RKO (cell line): Measurements from ENCODE around the gene CRTC3.
A peak's percentile ranks its signal among the peaks of the same experiment; 100 is the strongest.
"Not testable (repeated sequence)": the region's sequence is repeated elsewhere in the genome, so short reads cannot be mapped to it uniquely, and the experiment has no call there.

Experiments used
- DNase-seq: peaks from one replicate; pipeline ENCODE4 v3.0.0-alpha.2; 2016; ENCODE audit warnings: low spot score

CRTC3 gene

DNA sequence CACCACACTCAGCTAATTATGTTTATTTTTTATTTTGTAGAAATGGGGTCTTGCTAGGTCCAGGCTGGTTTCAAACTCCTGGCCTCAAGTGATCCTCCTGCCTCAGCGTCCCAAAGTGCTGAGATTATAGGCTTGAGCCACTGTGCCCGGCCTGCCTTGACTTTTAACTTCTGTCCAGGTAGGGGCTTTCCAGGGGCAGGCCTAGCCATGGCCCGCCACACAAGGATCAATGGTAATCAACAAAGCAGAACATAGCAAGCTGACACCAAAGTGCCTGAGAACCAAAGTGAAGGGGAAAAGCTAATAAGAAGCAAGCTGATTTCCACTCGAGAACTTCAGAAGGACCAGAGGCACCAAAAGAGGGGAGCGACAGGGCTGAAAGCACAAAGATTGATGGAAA, 9.4 kb upstream of the CRTC3 start:
- no peak for DNase-seq

DNA sequence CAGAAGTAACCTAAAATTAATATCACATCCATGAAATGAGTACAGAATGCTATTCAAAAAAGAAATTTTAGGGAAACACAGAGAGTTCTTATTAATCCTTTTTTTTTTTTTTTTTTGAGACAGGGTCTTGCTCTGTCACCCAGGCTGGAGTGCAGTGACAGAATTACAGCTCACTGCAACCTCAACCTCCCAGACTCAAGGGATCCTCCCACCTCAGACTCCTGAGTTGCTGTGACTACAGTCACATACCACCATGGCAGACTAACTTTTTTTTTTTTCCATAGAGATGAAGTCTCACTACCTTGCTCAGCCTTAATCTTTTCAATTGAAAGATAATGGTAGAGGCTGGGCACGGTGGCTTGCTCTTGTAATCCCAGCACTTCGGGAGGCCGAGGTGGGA, 6.3 kb upstream of the CRTC3 start:
- no peak for DNase-seq

DNA sequence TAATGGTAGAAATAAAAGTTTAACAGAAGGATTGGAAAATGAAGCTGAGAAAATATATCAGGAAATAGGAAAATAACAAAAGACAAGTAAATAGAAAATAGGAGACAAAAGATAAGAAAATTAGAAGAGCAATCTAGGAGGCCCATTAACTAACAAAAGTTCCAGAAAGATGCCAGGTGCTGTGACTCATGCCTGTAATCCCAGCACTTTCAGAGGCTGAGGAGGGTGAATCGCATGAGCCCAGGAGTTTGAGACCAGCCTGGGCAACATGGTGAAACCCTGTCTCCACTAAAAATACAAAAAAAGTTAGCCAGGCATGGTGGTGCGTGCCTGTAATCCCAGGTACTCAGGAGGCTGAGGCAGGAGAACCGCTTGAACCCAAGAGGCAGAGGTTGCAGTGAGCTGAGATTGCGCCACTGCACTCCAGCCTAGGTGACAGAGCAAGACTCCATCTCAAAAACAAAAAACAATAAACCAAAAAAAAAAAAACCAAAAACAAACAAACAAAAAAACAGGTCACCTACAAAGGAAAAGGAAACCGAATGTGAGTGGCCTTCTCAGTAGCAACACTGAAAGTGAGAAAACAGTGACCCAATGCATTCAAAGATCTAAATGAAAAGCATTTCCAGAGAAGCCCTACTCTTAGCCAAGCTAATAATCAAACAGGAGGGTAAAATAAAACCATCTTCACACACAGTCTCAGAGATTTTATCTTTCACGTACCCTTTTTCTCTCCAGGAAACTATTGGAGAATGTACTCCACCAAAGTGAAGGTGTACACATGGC, 5.5 kb upstream of the CRTC3 start:
- not testable (repeated sequence) for DNase-seq

DNA sequence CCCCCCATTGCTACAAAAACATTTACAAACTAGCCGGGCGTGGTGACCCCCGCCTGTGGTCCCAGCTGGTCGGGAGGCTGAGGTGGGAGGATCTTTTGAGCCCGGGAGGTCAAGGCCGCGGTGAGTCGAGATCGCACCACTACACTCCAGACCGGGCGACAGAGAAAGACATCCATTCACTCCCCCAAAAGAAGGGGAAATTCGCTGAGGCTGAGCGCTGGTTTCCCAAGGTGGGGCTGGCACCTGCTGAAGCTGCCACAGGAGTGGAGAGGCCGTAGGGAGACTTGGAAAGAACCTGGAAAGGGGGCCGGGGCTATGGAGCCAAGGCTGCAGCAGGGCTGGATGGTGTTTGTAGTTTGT, 732 bp upstream of the CRTC3 start:
- no peak for DNase-seq

DNA sequence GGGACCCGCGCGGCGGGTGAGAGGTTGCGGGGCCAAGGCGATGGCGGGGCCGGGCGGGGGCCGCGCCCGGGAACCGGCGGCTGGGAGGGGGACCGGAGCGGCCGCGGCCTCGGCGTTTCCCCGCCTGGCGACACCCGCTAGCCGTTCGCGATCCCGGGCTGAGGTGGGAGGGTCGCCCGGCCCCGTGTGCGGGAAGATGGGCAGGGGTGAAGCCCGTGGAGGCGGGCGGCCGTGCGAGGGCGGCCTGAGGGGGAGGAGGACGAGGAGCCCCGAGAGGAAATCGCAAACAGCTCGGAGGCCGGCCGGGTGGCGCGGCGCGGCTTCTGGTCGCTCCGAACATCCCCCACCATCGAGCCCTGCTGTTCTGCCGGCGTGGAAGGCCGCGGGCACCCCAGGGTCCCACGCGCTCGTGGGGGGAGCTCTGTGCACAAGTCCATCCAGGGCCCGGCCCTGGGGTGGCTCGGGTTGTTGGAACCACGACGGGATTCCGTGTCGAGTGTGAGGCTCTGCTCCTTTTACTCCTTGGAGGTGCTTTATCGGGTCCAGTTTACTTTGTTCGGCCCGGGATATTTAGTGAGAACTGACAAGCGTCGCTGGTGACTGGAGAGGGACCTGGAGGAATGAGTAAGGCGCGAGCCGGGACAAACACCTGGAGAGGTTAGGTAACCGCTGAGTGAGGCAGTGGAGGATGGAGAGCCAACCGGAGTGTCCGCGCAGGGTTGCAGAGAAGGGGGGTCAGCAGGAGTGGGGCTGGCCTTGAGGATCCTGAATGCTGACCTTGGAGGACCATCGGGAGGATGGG, 728 bp downstream of the CRTC3 start:
- peak; percentile 43 for DNase-seq

DNA sequence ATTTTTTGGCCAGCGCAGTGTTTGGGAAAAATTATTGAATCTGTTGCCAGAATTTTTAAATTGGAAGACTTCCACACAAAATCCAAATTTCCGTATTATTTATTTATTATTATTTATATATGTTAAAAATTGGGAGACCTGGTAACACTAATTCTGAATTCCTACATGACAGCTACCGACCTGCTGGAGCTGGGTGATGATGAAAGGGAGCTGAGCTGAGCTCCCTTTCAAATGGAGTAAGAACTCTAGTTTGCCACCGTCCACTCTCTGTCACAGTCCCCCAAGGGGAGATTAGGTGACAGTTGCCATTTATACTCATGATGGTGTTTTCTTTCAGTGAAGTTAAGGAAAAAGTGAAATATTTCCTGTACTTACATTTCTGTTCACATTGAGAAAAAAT, 1.4 kb downstream of the CRTC3 start:
- peak; percentile 9 for DNase-seq

DNA sequence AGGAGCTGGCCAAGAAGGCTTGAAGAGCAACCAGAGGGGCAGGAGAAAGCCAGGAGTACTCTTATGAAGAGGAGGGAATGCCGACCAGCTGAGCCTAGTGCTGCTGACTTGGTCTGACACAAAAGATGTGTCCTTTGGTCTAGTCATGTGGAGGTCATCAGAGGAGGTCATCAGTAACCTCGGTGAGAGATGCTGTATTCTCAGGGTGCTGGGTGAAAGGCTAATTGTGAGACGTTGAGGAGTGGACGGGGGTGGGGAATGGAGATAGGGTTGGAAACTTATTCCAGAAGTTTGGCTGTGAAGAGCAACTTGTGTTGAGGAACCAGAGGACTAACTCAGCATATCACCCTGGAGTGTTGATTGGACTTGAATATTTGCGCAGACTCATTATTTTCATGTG, 5.5 kb downstream of the CRTC3 start:
- DNase-seq: no peak

DNA sequence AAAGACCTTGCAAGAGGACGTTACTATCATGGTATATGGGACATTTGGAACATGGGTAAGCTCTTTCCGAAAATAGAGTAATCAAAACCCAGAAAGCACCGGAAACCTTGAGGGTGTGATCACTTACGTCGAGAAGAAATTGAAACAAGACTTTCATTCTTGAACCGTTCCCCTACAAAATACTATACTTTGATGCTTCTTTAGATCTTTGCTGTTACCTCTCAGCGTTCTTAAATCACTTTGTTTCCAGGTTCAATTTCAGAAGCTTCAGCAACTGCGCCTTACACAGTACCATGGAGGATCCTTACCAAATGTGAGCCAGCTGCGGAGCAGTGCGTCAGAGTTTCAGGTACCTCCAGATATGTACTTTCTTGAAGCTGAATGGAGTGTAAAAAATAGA, 10.1 kb downstream of the CRTC3 start:
- no peak for DNase-seq

DNA sequence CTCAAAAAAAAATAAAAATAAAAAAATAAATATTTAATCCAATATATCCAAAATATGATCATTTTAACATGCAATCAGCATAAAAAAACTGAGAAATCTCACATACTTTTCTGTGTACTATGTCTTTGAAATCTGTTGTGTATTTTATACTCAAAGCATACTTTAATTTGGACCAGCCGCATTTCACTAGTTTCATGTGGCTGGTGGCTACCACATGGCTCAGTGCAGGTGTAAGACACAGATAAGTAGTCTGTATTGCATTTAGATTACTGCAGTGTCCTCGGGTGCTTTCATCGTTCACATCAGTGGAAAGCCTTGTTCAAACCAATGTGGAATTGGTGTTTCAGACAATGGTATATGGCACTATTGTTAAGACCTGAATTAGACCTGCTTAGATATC, 11.0 kb downstream of the CRTC3 start:
- DNase-seq: no peak

DNA sequence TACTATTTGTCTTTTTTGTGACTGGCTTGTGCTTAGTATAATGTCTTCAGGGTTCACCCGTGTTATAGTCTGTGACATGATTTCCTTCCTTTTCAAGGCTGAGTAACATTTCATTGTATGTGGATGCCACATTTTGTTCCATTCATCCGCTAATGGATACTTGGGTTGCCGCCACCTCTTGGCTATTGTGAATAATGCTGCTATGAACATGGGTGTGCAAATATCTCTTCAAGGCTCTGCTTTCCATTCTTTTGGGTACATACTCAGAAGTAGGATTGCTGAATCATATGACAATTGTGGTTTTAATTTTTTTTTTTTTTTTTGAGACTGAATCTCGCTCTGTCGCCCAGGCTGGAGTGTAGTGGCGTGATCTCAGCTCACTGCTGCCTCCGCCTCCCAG, 15.4 kb downstream of the CRTC3 start:
- DNase-seq: peak; percentile 27

DNA sequence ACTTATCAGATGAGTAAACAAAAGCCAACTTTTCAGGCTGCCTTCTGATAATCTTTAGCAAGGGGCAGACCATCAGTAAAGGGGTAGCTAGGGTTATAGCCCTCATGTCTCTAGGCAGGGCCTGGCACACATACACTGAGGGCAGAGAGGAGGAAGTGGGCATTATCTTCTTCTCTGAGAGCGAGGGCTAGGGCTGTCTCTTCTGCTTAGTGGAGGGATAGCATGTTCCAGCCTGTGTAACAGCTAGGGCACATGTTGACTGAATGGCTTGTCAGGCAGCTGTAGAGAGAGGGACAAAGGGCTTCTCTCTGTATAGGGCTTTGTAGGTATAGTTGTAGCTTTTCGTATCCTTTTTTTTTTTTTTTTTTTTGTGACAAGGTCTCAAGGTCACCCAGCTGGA, 17.8 kb downstream of the CRTC3 start:
- no peak for DNase-seq

DNA sequence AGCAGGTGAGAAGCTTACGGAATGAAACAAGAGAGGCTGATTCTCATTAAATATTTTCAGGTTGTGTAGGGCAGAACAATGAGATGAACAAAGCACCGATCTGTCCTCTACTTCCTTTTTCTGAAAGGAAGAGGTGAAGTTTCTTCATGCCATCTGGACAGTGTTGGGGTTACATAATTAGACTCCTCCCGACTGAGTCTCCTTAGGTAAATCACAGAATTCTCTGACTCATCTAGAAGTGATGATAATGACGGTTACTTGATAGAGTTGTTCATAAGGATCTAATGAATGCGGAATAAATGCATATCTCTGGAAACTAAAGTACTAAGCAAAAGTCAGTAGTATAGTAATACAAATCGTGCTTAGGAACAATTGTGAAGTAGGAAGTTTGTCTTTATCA, 21.2 kb downstream of the CRTC3 start:
- DNase-seq: no peak

DNA sequence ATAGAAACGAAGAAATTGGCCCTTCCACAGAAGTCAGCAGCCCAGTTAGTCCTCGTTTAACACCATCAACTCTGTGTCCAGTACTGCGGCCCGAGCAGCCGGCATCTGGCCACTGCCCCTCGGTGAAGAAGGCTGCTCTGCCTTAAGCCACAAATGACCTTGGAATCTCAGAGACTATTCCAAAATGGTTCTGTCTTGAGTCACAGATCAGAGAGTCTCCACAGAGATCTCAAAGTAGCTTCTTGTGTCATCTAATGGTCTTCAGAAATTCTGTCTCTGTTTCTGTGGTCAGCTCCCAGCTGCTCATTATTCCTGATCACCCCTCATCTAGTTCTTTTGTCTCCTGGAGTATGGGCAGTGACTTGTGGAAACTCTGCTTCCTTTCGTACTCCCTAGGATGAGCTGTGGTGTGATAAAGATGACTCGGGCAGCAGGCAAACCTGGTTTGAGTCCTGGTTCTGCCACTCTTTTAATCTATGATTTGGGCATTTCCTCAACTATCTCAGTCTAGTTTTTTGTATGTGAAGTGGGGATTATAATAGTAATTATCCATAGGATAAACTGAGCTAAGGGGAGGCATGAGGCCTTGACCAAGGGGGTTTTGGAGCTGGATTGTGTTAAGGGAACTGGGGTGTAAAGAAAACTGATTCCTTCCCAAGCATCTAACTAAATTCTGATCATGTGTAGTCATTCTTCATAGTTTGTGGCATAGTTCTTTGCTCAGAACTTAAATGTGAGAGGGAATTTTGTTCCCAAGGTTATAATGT, 22.6 kb downstream of the CRTC3 start:
- DNase-seq: no peak

DNA sequence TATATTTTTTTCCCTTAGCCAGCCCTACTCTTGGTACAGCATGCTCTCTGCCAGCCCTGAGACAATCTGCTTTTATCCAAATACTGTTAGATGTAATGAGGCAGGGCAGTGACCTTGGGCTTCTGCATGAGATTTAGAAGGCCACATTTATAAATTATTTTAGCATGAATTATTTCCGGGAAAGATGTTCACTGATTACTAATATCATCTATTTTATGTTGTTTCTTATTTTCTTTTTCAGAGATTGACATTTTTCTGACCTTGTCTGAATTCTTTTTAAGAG, 23.1 kb downstream of the CRTC3 start:
- DNase-seq: no peak

DNA sequence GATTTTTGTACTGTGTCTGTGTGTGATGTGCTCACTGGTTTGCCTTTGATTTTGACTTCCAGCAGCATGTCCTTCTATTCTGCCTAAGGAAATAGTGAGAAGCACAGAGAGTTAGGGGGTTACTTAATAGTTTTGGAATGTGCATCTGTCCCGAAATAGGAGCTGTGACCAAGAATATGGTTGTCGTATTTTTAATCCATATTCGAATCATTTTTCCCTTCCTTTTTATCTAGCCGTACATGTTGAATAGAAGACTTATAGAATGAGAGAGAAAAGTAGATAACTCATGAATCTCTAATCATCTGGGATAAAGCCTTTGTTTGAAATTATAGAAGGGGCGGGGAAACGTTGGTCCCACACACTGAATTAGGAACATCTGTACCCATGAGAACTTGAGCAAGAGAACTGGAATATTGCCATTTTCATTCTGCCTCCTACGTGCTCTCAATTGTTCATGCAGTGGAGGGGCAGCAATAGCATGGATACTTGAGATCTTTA, 23.6 kb downstream of the CRTC3 start:
- no peak for DNase-seq

DNA sequence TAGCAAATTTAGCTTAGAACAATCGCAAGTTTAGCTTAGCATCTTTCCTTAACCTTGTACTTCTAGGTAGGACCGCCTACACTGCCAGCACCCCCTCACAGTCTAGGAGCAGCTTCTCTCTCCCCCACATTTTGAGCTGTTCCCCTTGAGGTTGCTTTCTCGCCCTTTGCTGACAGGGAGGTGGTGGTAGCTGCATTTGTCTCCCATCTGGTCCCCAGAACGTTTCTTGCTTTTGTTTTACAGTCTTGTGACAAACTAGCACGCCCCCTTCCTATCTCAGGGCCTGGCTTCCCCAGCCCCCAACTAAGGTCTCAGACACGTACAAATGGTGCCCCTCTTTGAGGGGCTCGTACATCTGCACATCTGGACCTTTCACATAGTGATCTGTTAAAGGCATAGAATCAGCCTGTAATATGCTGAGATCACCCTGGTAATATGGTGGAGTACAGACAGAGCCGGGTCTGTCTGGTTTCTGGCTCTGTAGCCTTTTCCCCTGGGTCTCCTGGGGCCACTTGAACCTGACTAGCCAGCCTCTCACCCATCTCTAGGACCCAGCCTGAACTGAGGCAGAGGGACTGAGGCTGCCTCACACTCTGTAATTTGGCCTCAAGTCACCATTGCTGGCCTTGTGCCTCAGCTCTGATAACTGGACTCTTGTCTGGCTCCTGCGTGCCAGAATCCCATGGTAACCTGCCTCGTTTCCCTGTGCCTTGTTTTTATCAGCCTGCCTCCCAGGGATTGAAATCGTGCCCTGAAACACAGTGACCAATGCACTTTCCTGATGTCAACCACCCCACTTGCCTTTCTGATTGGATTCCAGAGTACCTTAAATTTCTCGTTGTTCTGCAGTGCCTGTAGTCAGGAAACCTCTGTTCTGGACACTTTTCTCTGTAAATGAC, 27.7 kb downstream of the CRTC3 start:
- no peak for DNase-seq

DNA sequence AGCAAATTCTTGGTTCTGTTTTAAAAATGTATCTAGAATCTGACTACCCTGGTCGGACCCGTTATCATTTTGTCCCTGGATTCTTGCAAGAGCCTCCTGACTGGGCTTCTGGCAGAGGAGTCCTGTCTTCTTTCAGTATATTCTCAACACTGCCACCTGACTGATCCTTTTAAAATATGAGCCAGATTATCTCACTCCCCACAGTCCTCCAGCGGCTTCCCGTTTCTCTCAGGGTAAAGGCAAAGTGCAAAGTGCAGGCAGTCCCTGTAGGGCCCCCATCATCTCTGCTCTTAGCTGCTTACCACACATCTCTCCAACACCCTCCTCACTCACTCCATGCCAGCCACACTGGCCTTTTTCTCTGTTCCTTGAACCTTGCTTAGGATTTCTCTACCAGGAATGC, 28.4 kb downstream of the CRTC3 start:
- no peak for DNase-seq

DNA sequence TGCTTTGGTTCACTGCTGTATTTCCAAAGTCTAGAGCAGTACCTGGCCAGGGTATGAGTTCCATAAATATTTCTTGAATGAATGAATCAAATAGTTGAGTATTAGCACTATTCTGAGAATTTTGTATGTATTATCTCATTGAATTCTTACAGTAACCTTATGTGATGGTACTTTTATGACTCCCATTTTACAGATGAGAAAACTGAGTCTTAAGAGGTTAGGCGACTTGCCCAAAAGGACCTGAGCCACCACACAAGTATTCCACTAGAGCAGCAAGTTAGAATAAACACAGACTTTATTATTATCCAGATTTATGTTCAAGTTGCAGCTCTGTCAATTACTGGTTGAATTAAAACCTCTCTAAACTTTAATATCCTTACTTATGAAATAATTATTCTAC, 29.4 kb downstream of the CRTC3 start:
- no peak for DNase-seq

DNA sequence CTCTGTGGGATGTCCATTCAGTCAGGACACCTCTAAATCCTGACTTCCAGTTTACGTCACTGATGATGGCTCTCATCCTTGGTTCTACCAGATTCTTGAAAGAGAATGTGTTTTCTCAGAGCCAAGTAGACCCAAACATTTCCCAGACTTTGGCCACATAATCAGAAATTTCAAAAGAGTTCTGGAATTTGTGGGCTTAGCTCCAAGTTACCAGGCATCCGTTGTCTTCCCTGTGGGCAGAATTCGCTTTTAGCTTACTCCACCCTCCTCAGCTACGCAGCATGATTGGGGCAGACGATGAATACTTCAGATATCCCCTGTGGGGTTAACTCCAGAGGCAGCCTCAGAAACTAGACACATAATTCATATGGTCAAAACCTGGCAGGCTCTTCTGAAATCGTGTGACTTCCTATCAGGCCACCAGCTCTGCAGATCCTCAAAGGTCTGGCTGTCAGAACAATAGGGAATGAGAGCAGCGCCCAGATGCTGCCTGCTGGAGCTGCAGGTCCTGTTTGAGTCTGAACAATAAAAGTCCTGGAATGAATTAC, 30.6 kb downstream of the CRTC3 start:
- DNase-seq: no peak

DNA sequence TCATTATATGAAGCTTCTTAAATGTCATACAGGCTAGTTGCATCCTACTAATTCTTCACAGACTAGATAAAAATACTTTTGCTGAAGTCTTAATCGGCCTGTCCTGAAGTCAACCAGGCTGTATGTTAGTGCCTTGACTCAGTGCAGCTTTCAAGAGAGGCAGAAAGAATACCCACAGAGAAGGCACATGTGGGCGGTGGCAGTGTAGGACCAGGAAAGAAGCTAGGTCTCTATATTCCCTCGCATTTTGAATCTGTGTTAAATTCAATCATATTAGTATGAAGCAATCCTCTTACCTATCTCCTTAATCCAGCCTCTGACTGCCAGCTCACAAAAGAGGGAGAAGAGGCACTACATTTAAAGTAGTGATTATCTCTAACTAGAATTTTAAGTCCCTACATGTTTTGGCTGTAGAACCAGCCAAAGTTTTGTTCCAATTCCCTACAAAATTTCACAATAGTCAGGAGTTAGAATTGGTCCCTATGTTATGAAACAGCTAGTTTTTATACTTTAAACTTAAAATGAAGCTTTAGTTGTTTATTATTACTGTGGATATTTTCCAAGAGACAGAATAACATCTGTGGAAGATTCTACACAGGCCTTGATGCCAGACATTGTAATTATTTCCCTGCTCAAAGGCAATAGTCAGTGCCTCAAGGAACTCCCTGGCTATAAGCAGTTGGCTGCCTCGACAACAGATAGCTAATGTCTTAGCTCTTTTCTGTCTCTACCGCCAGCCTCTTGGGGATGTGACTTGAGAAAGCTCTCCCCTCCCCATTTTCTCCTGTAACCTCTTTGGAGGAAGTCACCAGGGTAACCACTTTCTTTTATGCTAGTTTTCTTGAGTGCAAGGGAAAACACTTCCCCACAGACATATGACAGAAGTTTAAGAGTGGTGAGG, 31.9 kb downstream of the CRTC3 start:
- DNase-seq: no peak

DNA sequence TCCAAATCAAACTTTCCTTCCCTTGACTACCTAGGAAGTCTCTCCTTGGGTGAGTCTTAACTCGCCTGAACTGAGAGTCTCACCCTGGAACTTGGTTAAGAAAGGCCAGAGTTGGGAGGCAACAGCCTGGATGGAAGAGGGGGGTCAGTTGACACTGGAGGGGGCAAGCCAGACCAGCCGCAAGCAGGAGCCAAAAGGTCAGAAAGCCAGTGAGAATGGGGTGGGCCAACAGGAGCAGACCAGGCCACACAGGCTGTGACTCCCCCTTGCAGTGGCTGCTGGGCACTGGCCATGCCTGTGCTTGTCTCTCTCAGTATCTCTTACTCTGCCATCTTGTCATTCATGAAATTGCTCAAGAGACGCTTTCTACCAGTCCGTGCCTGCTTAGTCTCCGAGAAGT, 32.9 kb downstream of the CRTC3 start:
- DNase-seq: no peak
